Cardiac muscle cell (in vitro differentiated cells and primary cell): Measurements from ENCODE around the gene TMEM81. TPM values are rescaled to one million over a fixed set of nuclear protein-coding genes. Genes with fewer than 3 reads are reported as not detected.

Source experiments
- DNase-seq, 2 donors: peaks; one replicate each; pipeline versions ENCODE4 v3.0.0 to v3.0.0-alpha.2; 2010 to 2017; ENCODE audit warnings: low read depth in 1 of 2, low spot score in 1 of 2
- H3K27ac ChIP-seq: fragments of 200-600 bp; sonication (generic); 2 replicates; pipeline ENCODE4 v1.5.1; 2016
- H3K27me3 ChIP-seq: fragments of 200-600 bp; sonication (generic); 2 replicates; pipeline ENCODE4 v1.6.0; 2016; ENCODE audit warnings: control low read depth
- H3K36me3 ChIP-seq: fragments of 200-600 bp; sonication (generic); 2 replicates; pipeline ENCODE4 v1.5.1; 2016; ENCODE audit warnings: control low read depth
- H3K4me1 ChIP-seq: fragments of 200-600 bp; sonication (generic); 2 replicates; pipeline ENCODE4 v1.8.1; 2017; ENCODE audit warnings: low read depth, mild to moderate bottlenecking, mixed run types
- H3K4me3 ChIP-seq: fragments of 200-600 bp; sonication (generic); 2 replicates; pipeline ENCODE4 v1.5.1; 2016; ENCODE audit warnings: mild to moderate bottlenecking
- H3K9me3 ChIP-seq: fragments of 200-600 bp; sonication (generic); 2 replicates; pipeline ENCODE4 v1.5.1; 2017; ENCODE audit warnings: low read depth, mild to moderate bottlenecking, control low read depth
- polyA plus RNA-seq: library from polyadenylated mRNA; unstranded; fragments of >200 nt; fragmentation: Nextera tagmentation; extraction: Ambion mirVana; gene quantifications from 2 replicates; pipeline ENCODE4 v1.2.1, GENCODE V29; 2016
- total RNA-seq: library from RNA; depleted of rRNA; stranded (reverse); fragments of >200 nt; gene quantifications from 2 replicates; pipeline ENCODE4 v1.2.3, GENCODE V29; 2016
- TF ChIP-seq, protein P1 (sequence below): IDR thresholded peaks from 2 replicates; pipeline ENCODE4 v1.5.1; 2012; ENCODE audit warnings: low read depth, mild to moderate bottlenecking, low read length

Gene TMEM81
- total and polyA plus RNA-seq, 2 experiments from 2014 or later, result 1.1 to 2.1 TPM

DNA sequence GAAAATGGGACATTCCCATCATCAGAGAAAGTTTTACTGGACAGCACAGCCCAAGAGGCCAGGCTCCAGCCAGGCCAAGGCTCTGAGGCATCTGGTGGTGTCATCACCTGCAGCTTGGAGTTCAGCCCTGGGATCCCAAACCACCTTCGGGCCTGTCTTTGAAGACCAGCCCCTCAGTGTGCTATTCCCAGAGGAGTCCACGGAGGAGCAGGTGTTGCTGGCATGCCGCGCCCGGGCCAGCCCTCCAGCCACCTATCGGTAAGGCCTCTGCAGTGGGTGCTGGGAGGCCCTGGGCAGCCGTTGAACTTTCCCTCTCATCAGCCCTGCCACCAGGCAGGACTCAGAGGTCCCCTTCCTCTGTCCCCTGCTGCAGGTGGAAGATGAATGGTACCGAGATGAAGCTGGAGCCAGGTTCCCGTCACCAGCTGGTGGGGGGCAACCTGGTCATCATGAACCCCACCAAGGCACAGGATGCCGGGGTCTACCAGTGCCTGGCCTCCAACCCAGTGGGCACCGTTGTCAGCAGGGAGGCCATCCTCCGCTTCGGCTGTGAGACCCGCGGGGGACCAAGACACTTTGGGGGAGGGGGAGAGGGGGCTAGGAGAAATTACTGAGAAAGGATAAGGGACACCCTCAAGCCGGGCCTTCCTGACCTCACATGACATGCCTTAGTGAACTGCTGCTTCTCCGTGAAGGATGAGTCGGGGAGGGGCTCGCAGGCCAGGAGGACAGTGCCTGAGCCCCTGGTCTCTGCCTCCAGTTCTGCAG lies 26.3 kb downstream of the TMEM81 start:
- TF ChIP-seq, protein P1, sequence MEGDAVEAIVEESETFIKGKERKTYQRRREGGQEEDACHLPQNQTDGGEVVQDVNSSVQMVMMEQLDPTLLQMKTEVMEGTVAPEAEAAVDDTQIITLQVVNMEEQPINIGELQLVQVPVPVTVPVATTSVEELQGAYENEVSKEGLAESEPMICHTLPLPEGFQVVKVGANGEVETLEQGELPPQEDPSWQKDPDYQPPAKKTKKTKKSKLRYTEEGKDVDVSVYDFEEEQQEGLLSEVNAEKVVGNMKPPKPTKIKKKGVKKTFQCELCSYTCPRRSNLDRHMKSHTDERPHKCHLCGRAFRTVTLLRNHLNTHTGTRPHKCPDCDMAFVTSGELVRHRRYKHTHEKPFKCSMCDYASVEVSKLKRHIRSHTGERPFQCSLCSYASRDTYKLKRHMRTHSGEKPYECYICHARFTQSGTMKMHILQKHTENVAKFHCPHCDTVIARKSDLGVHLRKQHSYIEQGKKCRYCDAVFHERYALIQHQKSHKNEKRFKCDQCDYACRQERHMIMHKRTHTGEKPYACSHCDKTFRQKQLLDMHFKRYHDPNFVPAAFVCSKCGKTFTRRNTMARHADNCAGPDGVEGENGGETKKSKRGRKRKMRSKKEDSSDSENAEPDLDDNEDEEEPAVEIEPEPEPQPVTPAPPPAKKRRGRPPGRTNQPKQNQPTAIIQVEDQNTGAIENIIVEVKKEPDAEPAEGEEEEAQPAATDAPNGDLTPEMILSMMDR, result no peak
- Histone ChIP-seq H3K27ac (no peak overlapping the region), H3K4me1 (no peaks in the 10 kb centered on the region), H3K27me3 (peaks cover 10% of the 10 kb centered on the region), H3K36me3 (no peaks in the 10 kb centered on the region), H3K9me3 (no peaks in the 10 kb centered on the region), H3K4me3 (no peak overlapping the region)
- no peak for DNase-seq

DNA sequence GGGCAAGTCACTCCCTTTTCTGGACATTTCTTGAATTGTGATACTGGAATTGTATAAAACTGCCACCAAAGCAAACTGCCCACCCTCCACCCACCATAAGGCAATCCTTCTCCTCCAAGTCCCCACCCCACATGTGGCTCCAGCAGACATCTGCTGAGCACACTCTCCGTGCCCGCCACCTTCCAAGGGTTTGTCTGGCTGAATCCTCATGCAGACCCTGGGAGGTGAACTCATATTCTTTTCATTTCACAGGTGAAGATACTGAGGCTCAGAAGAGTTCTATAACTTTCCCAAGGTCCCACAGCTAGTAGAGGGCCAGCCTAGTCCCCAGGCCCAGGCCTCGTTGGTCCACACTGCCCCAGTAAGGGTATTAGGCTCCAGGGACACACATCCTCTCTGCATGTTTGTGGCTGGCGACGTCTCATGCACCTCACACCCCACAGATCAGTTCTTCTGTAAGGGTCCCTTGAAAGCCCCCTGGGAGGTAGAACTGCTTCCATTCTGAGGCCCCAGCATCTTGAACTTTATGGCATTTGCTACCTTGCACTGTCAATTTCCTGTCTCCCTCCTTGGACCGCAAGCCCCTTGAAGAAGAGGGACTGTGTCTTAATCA lies 27.2 kb downstream of the TMEM81 start:
- H3K27ac ChIP-seq, result no peak overlapping the region
- peaks cover 10% of the 10 kb centered on the region for H3K27me3 ChIP-seq
- TF ChIP-seq, protein P1, result no peak
- no peaks in the 10 kb centered on the region for H3K9me3 ChIP-seq
- DNase-seq, result no peak
- no peak overlapping the region for H3K4me3 ChIP-seq
- H3K36me3 ChIP-seq, result no peaks in the 10 kb centered on the region
- H3K4me1 ChIP-seq, result no peaks in the 10 kb centered on the region

DNA sequence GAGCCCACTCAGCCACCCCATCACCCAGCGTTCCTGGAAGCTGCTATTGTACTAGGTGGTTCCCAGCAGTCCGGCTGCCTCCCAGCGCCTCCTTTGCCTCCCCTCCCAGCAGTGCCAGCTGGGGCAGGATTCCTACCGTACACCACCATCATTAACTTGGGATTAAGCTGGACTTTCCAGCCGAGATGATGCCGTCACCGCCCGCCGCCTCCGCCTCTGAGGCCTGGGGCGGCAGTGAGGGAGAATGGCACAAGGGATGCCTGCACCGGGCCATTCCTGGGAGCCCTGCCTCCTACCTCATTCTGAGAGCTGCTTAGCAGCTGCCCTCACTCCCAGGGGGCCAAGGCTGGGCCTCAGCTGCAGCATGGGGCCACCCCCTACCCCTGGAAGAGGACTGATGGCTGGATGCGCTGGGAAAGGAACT lies 28.1 kb downstream of the TMEM81 start:
- Histone ChIP-seq H3K27me3 (peaks cover 10% of the 10 kb centered on the region), H3K4me1 (no peaks in the 10 kb centered on the region), H3K36me3 (no peaks in the 10 kb centered on the region), H3K4me3 (no peak overlapping the region), H3K9me3 (no peaks in the 10 kb centered on the region), H3K27ac (no peak overlapping the region)
- DNase-seq, result no peak
- TF ChIP-seq, protein P1, result no peak

DNA sequence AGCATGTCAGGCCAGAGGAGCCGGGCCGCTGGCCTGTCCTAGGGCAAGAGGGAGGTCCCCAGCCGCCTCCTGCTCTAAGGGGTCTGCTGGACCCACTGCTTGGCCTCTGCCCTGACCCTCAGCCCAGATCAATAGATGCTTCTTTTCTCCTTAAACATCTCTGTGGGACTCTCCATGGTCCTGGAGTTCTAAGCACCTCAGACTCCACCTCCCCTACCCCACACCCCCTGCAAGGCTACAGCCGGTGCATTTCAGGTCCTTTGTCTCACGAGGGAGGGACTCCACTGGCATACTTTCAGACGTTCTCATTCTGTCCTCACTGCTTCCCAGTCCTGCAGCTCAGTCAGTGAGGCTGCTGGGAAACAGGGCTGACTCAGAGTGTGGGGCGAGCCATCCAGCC lies 30.2 kb downstream of the TMEM81 start:
- DNase-seq, result peak in 1 of 2 donors; percentile 42
- Histone ChIP-seq H3K9me3 (no peaks in the 10 kb centered on the region), H3K27me3 (peaks cover 16% of the 10 kb centered on the region)

DNA sequence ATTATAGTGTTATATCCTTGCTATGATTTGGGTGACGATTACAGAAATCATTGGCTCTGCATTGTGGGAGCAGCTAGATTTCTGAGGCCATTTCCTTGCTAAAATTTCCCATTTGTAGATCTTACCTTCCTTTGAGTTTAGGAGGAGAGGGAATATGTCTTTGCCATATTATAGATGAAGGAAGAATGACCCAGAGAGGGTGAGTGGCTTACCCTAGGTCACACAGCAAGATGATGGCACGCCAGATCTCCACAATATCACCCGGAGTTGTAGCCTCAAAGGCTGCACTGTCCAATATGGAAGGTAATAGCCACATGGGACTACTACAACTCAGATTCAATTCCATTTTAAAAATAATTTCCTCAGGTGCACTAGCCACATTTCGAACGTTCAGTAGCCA lies 31.0 kb downstream of the TMEM81 start:
- no peaks in the 10 kb centered on the region for H3K36me3 ChIP-seq
- H3K27me3 ChIP-seq, result peaks cover 17% of the 10 kb centered on the region
- TF ChIP-seq, protein P1, result no peak
- H3K27ac ChIP-seq, result no peak overlapping the region
- no peak overlapping the region for H3K4me3 ChIP-seq
- H3K9me3 ChIP-seq, result no peaks in the 10 kb centered on the region
- no peak for DNase-seq
- H3K4me1 ChIP-seq, result no peaks in the 10 kb centered on the region

More for the DNA sequence above, 30.2 kb downstream of the TMEM81 start:
- Histone ChIP-seq H3K27ac (no peak overlapping the region), H3K4me1 (no peaks in the 10 kb centered on the region), H3K36me3 (no peaks in the 10 kb centered on the region), H3K4me3 (no peak overlapping the region)
- TF ChIP-seq, protein P1, result no peak
